ENCODE measurements around the gene TRIM44.
A peak's percentile ranks its signal among the peaks of the same experiment; 100 is the strongest.

Gene TRIM44

DNA sequence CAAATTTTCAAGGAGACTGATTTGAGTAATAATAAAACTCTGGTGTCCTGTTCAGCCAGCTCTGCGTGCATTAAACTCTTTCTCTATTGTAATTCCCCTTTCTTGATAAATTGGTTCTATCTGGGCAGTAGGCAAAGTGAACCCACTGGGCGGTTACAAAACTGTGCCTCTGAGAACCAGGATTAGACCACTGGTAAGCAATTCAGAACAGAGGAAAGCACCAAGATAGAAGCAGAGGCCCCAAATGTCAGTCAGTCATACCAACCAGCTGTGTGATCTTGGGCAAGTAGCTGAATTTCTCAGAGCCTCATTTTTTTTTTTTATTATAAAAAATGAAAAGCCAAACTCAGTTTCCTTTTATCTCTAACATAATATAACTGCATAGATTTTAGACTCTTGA is 54.9 kb downstream of the TRIM44 start:
- DNase-seq (ENCODE audit: low spot score): no peak

DNA sequence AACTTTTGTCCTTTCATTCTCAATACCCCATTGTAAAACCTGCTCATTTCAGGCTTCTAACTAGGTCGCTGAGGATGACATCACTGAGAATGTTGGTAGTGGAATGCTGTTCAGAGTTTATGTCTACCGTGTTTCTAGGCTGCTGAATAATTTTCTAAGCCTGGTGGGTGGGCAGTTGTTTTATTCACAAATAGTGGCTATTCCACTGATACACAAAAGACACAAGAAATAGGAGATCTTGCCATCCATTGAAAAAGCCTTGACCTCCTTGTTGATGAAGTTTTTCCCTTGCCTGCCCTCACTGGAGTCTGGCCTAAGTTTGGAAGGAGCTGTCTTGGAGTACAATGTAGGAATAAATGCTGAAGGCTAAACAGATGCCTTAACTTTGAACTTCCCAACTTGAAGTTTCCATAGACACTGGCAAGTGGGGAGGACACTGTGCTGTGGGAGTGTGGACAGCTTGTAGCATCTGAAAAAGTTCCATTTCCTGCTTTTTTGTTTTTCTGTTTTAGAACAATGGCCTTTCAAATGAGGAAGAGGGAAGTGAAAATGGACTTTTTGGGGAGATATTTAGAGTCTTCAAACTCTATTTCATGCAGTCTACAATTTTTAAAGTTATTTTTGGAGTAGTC is 59.2 kb downstream of the TRIM44 start:
- peak; percentile 49 for DNase-seq (ENCODE audit: low spot score)

DNA sequence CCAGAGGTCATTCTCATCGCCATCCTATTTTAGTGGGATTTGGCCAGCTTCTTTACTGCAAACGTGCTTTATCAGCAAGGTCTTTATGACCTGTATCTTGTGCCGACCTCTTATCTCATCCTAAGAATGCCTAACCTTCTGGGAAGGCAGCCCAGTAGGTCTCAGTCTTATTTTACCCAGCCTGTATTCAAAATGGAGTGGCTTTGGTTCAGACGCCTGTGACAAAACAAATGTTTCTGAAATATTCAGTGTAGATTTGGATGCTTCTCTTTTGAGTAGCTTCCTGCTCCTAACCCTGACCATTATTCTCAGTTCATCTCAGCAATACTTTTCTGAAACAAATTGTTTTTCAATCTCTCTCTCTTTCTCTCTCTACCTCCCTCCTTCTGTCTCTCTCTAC is 60.1 kb downstream of the TRIM44 start:
- DNase-seq (ENCODE audit: low spot score): no peak

DNA sequence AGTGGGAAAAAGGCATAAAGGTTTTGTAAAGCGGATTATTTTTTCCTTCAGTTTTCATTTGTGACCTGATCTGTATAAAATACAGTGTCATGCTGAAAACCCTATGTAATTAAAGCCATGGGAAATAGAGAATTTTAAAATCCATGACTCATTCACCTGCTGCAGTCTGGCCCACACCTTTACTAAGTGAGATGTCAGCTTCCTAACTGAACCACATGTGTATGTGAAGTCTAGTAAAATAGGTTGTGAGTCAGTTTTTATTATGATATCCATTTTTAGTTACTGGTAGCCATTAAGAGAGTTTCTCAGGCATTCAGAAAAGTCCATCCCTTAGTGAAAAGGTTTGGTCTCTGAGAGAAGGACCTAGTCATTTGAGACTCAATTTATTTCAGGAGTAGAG is 60.9 kb downstream of the TRIM44 start:
- DNase-seq (ENCODE audit: low spot score): no peak

DNA sequence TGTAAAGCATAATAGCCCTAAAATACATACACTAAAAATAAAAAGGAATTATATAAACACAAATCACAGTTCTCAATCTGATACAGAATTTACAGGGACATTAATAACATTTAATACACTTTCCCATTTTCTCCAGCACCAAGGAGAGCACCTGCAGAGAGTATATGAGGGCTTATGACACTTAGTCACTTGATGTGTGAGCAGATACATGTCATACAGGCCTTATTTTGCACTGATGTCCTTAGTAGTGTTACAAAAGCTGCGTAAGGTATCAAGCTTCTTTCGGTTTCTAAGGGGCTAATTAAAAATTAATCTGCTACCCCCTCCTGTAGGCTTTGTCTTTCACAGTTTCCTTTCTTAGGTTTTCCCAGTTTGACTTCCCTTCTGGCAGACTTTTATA is 61.3 kb downstream of the TRIM44 start:
- DNase-seq (ENCODE audit: low spot score): no peak

DNA sequence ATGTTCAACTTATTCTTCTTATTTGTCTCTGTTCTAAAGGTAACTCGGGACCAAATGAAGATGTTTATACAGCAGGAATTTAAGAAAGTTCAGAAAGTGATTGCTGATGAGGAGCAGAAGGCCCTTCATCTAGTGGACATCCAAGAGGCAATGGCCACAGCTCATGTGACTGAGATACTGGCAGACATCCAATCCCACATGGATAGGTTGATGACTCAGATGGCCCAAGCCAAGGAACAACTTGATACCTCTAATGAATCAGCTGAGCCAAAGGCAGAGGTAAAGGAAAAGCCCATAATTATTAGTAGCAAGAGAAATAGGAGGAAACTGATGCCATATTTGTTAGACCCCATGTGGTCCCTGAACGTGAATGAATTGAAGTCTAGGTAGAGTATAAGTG is 63.3 kb downstream of the TRIM44 start:
- DNase-seq (ENCODE audit: low spot score): no peak

DNA sequence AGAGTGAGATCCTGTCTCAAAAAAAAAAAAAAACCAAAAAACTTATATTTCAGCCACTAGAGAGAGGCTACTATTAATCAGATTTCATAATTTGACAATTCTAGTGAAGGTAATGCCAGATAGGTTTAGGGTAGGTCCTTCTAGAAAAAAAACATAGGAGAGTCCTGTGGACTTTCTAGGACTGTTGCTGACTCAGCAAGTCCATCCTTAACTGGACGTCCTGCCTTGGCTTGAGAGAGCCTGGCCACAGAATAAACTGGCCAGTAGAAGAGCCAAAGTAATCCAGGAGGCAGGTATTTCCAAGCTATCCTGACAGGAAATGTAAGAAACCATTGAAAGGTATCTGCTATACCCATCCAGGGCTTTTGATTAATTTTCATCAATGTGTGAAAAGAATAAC is 64.6 kb downstream of the TRIM44 start:
- DNase-seq (ENCODE audit: low spot score): no peak

DNA sequence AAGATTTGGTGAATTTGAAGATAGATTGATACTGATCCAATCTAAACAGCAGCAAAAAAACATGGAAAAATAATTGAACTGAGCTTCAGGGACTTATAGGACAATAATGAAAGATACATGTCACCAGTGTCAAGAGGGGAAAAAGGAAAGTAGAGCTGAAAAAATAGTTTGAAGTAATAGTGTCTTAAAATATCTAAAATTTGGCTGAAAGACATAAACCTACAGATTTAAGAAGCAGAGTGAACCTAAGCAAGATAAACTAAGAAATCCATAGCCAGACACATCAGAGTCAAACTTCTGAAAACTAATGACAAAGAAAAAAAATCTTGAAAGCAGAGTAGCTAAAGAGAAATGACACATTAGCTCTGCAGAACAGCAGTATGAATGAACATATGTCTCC is 67.7 kb downstream of the TRIM44 start:
- DNase-seq (ENCODE audit: low spot score): no peak

DNA sequence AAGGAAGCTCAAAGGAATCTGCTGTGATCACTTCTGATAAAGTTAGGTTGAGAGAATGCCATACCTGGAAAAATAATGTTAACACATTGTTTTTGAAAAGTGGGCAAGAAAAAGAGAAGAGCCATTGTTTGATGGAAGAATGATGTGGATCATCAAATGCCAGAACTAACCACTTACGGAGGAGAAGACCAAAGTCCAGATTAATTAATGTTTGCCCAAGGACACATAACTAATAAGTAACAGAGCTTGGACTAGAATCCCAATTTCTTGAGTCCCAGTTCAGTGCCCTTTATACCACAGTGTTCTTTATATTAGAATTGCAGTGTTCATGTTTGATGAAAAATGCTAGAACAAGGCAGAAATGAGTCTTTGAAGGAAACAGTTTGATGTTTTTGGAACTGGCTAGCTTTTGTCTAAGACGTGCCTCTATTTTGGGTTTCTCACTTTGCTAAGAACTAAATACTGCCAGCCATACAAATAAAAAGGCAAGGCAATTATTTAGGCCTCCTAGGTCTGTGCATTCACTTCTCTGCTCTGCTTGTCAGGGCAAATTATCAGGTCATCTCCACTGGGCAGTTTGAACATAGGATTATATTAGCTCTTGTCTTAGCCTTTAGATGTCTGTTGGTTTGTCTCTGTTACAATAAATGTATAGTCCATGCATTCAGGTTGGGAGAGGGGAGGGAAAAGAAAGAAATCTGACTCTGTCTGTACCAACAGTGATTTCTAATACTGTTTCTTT is 72.3 kb downstream of the TRIM44 start:
- no peak for DNase-seq (ENCODE audit: low spot score)

DNA sequence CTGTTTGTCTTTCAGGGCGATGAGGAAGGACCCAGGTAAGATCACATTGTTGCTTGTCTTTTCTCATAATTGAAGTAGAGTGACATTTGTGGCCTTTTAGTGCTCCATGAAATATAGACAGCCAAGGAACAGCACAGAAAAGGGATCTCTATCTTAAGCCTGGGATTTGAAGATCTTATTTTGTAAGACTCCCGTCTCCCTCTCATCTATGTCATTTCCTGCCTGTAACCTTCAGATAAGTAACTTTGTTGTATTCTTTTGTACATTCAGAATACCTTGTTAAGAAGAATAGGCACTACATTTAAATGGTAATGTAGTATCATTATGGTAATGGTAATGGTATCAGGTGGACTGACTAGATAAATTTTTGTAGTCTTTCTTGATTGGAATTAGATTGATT is 72.8 kb downstream of the TRIM44 start:
- DNase-seq (ENCODE audit: low spot score): no peak

DNA sequence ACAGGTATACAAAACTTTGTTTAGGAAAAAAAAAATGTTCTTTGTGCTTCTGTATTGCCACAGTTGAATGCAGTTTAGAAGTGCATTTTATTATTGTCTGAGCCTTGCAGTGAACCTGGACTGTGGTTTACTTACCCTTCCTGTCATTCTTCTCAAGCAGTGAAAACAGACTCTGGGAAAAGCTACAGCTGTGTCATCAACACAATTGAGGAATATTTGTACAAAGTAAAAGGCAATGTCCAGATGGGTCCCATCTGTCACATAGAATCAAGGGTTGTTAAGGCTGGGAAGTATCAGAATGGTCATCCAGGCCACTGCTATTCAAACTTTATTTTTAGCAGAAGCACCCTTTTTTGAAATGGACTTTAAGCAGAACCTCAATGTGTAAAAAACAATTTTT is 73.3 kb downstream of the TRIM44 start:
- DNase-seq (ENCODE audit: low spot score): no peak

DNA sequence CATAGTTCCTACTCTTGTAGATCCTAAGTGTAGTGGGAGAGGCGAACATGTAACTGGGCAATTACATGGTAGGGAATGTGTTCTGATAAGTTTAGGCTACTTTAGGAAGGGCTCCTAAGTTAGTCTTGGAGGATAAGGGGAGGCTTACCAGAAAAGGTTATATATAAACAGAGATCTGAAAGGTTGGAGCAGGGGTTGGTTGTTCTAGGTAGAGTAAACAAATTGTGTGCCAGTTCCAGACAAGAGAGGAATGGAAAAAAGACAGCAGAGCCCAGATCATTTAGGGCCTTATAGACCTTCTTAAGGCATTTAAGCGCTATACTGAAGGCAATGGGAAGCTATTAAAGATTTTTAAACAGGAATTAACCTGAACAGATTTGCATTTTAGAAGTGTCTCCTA is 74.4 kb downstream of the TRIM44 start:
- DNase-seq (ENCODE audit: low spot score): no peak

DNA sequence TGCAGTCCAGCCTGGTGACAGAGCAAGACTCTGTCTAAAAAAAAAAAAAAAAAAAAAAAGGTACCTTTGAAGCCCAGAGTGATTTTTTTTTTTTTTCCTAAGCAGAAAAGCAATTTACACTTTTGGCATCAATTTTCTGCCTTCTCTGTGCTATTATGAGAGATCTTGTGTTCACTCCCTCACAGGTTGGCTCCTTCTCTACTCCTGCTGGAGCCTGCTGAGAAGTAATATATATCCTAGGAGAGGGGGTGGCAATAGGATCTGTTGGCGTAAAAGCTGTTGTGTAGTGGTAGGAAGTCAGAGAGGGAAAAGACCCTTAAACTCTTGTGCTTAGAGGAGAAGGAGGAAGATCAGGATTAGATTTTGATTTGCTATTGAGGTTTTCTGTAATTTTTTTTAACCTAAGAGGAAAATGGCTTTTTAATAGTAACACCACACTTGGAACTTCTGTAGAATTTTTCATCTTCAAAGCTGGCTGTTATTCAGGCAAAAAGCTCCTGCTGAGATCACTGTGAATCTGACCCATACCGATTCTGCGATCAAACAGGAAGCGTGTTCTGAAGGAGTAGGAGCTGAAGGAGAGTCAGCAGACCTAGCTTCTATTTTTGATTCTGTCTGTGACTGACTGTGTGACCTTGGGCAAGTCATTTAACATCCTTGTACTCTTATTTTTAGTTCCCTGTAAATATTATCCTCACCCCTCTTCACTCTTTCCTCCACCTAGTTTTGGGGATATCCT is 77.7 kb downstream of the TRIM44 start:
- DNase-seq (ENCODE audit: low spot score): no peak

DNA sequence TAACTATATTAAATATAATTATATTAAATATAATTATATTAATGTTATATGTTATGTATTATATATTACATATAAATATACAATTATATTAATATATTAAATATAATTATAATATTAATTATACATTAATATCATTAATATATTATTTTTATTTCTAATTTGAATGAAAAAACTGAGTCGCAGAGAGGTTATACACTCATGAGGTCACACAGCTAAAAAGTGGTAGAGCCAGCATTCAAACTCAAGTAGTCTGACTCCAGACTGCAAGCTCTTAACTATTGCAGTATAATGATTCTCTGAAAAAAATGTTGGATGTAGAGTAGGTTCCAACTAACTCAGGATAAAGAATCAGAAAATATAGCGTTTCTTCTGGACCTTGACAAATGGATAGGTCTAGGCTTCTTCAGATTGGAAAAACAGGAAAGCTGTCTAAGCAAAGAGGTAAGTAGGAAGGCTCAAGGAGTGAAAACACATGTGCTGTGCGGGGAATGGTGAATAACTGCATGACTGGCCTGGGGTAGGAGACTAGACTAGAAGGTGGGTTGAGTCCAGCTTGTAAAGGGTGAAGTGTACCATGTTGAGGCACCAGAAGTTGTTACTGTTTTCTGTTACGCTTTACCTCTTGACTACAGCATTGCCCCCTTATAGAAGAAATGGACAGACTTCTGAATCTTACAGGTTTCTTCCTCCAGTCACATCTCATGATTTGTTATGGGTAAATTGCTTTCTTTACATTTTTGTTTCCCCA is 80.3 kb downstream of the TRIM44 start:
- no peak for DNase-seq (ENCODE audit: low spot score)

DNA sequence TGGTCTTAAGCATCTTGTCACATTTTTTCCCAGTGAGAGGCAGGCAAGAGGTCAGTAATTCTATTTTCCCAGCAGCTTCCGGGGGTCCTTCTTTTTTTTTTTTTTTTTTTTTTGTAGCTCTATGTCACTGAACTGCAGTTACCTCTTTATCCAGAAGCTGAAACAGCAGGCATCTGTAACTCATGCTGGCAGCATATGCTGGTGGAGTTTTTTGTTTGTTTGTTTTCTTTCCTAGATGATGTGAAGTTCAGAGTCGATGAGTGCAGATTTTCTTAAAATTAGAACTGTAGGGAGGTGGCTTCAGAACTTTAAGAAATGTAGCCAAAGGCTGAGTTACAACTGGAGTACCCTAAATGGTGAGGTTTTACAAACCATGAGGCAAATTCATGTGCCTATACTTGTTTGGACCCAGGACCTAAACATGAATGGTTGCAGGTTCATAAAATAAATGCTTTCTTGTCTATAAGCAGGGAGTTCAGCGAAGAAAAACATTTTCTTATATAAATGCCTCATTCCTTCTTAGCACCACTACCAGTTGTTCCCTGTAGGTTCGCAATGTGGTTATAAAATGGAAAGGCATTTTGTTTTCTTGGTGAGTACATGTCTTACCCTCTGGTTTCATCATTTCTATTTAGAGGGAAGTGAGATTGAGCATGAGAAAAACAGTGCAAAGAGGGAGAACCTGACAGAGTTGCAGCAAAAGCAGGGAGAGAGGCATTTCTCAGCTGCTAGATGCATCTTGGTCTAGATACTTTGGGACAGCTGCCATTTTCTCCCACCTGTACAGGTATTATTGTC is 84.0 kb downstream of the TRIM44 start:
- DNase-seq (ENCODE audit: low spot score): no peak

DNA sequence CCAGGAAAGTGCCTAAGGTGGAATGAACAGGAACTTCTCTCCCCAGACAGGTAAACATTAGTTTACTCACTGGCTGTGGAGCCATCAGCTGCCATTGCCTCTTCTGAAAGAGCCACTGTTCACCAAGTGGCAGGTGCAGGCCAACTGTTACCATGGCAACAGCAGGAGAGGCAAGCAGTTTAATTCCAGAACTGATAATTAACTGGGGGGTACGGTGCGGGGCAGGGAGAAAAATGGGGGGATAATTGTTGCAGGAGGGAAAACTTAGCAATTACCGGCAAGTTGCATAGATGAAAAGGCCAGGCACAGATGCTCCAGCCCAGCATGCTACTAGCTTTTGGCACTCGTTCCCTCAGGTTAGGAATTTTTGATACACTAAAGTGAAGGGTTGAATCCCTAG is 85.1 kb downstream of the TRIM44 start:
- DNase-seq (ENCODE audit: low spot score): peak; percentile 23

DNA sequence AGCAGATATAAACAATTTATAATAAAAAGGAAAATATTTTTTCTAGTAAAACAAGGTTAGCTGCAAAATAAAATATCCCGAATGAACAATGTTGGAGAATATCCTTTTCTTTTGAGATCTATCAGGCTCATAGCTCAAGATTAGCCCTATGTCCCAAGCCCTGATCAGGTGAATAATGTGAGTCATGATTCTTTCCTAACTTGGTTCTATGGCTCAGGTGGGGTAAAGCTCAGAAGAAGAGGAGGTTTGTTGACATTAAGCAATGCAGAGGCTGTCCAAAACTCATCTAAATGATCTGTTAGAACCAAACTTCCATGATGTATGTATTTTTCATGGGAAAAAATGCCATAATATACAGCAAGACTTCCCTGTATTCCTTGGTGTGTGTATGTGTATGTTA is 86.1 kb downstream of the TRIM44 start:
- DNase-seq (ENCODE audit: low spot score): no peak

DNA sequence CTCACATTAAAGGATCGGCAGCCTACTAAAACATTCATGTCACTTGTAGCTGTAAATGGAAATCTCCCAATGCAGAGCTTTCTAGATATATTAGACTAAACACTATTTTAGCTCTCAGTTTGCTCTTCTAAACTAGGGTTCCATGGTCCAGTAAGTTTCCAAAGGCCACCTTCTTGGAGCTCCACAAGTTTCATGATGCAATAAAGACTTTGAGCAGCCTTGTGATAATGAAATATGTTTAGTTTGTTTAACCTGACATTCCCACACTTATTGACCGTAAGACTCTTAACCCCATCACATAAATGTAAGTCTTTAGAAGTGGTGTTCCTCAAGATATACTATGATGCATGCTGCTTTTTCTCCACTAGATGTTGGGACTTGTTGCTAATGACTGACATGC is 87.7 kb downstream of the TRIM44 start:
- no peak for DNase-seq (ENCODE audit: low spot score)

DNA sequence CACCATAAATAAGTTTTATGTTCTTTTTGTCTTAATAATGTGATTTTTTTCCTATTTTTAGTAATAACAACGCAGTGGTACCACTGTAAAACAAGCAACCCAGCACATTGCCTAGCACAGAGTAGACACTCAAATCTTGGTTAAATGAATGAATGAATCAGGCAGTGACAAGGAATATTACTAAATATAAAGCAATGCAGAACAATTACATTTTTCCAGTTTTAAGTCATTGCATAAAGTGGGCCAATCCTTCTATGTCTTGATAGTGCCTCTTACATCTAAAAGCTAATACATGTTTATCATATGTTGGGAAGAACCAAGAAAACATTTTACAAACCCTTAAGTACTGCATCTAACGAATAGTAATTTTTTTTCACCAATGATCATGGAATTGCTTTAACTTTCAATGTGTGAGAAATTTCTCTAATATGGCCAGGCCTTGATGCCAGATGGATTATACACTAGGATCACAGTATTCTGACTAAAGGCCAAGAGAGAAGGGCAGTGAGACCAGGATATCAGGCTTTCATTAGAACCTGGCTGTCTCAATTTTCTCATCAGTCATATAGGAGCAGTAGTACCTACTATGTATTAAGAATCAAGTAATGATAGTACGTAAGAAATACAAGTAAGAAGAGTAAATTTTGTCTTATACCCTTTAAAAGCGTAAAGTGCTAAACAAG is 88.5 kb downstream of the TRIM44 start:
- DNase-seq (ENCODE audit: low spot score): no peak

DNA sequence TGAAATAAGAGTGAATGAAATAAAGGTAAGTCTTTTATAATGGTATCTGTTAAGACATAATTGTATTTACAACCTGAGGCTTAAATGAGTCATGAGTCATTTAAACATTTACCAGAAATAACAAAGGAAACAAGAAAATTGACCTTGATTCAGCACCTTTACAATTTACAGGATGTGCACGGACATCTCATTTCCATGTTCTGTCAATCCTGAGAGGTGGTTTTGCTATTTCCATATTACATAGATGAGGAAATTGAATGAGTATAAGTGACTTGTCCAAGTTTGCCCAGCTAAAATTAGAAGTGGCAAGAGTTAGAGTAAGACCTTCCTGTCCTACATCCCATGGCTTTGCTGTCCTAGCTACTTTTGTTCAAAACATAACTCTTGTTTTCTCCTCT is 89.1 kb downstream of the TRIM44 start:
- DNase-seq (ENCODE audit: low spot score): no peak

DNA sequence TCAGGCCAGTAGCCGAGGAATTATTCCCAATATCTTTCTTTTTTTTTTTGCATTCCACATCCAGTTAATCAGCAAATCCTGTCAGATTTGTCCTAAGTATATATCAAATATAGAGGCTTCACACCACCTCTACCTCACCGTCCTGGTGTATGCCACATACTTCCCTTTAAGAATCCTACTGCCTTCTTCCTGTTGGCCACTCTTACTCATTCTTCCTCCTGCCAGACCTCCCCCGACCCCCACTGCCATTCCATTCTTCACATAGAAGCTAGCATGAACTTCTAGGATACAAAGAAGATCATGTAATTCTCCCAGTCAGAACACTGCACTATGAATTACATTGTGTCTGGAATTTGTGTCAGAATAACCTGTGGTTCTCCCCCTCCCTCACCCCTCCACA is 89.5 kb downstream of the TRIM44 start:
- no peak for DNase-seq (ENCODE audit: low spot score)
